OCI-LY3 (cell line): ENCODE results near the gene TENT4B.

Experiments
- H2AFZ ChIP-seq: fragments of 200-600, 300-600 bp; shearing (Covaris generic); 2 replicates; pipeline ENCODE4 v1.6.0; 2014; ENCODE audit warnings: antibody characterized with exemption, low read depth, low read length
- H3K27ac ChIP-seq: fragments of 200-600, 300-600 bp; sonication (generic); 2 replicates; pipeline ENCODE4 v1.5.1; 2014; ENCODE audit warnings: mild to moderate bottlenecking, low read length, moderate library complexity, mixed read lengths
- H3K27me3 ChIP-seq: fragments of 200-600, 300-600 bp; sonication (generic); 2 replicates; pipeline ENCODE4 v1.6.1; 2014; ENCODE audit warnings: low read depth, low read length, mixed read lengths
- H3K36me3 ChIP-seq: fragments of 200-600, 300-600 bp; sonication (generic); replicated peaks from 2 replicates; pipeline ENCODE3; 2014; ENCODE audit warnings: low read depth, low read length, mixed read lengths
- H3K4me1 ChIP-seq: fragments of 300-600, 200-600 bp; sonication (generic); 2 replicates; pipeline ENCODE4 v1.6.1; 2014; ENCODE audit warnings: low read length, mixed read lengths
- H3K4me2 ChIP-seq: fragments of 200-600, 300-600 bp; sonication (generic); 2 replicates; pipeline ENCODE4 v1.6.1; 2014; ENCODE audit warnings: low read length, mixed read lengths
- H3K4me3 ChIP-seq: fragments of 300-600, 200-600 bp; sonication (generic); 2 replicates; pipeline ENCODE4 v1.5.1; 2014; ENCODE audit warnings: antibody characterized with exemption, mild to moderate bottlenecking, low read length, moderate library complexity
- H3K79me2 ChIP-seq: fragments of 300-600, 200-600 bp; shearing (Covaris generic); 2 replicates; pipeline ENCODE4 v1.6.1; 2014; ENCODE audit warnings: mild to moderate bottlenecking, low read length, mixed read lengths
- H3K9ac ChIP-seq: fragments of 300-600, 200-600 bp; shearing (Covaris generic); 2 replicates; pipeline ENCODE4 v1.6.0; 2014; ENCODE audit warnings: mild to moderate bottlenecking, low read length, moderate library complexity
- H3K9me3 ChIP-seq: fragments of 200-600, 300-600 bp; shearing (Covaris generic); 2 replicates; pipeline ENCODE4 v1.6.1; 2014; ENCODE audit warnings: low read length, mixed read lengths; ENCODE audit not compliant: insufficient read depth
- H4K20me1 ChIP-seq: fragments of 200-600, 300-600 bp; sonication (generic); 2 replicates; pipeline ENCODE4 v1.6.1; 2016; ENCODE audit warnings: low read length, mixed read lengths; ENCODE audit not compliant: insufficient read depth
- CTCF ChIP-seq: fragments of 200-600, 300-600 bp; sonication (generic); IDR thresholded peaks from 2 replicates; pipeline ENCODE4 v1.5.1; 2014; ENCODE audit warnings: antibody characterized with exemption, low read length, low read depth
- EZH2phosphoT487 ChIP-seq: fragments of 200-600 bp; shearing (Covaris generic); IDR thresholded peaks from 2 replicates; pipeline ENCODE4 v1.6.1; 2018; ENCODE audit warnings: antibody characterized with exemption, mixed run types, low read depth

Gene TENT4B

GRCh38 chr16:50154420-50154950 is 1.4 kb downstream of the TENT4B start:
- peaks cover 23% of the 10 kb centered on the region for H3K4me1 ChIP-seq
- TF ChIP-seq CTCF = no peak
- no peak for TF ChIP-seq EZH2phosphoT487
- peak overlapping the region; percentile 100 for H3K4me3 ChIP-seq
- no peak overlapping the region for H3K27ac ChIP-seq
- peaks cover 61% of the 10 kb centered on the region for H3K79me2 ChIP-seq
- peak overlapping the region; percentile 95 for H3K4me2 ChIP-seq
- peaks cover 36% of the 10 kb centered on the region for H4K20me1 ChIP-seq
- peaks cover 5% of the 10 kb centered on the region for H3K36me3 ChIP-seq
- no peak overlapping the region for H2AFZ ChIP-seq
- no peaks in the 10 kb centered on the region for H3K9me3 ChIP-seq
- H3K9ac ChIP-seq = peak overlapping the region; percentile 89
- no peaks in the 10 kb centered on the region for H3K27me3 ChIP-seq

- no peak overlapping the region for H3K27ac ChIP-seq
- H3K9ac ChIP-seq = no peak overlapping the region
- peak overlapping the region; percentile 95 for H3K4me2 ChIP-seq
- peaks cover 10% of the 10 kb centered on the region for H3K36me3 ChIP-seq
- no peaks in the 10 kb centered on the region for H3K9me3 ChIP-seq
- H2AFZ ChIP-seq = no peak overlapping the region
- no peaks in the 10 kb centered on the region for H3K27me3 ChIP-seq
- TF ChIP-seq CTCF (no peak), EZH2phosphoT487 (no peak)
- H3K4me1 ChIP-seq = peaks cover 23% of the 10 kb centered on the region
- peaks cover 75% of the 10 kb centered on the region for H3K79me2 ChIP-seq
- peak overlapping the region; percentile 100 for H3K4me3 ChIP-seq
- H4K20me1 ChIP-seq = peaks cover 45% of the 10 kb centered on the region
Observed at GRCh38 chr16:50155925-50156324, 2.8 kb downstream of the TENT4B start.

- Histone ChIP-seq H4K20me1 (peaks cover 50% of the 10 kb centered on the region), H3K27ac (no peak overlapping the region), H3K9me3 (no peaks in the 10 kb centered on the region), H3K4me3 (no peak overlapping the region), H3K36me3 (peaks cover 10% of the 10 kb centered on the region), H3K9ac (no peak overlapping the region), H3K79me2 (peaks cover 80% of the 10 kb centered on the region), H3K27me3 (no peaks in the 10 kb centered on the region), H2AFZ (no peak overlapping the region), H3K4me2 (no peak overlapping the region), H3K4me1 (peaks cover 23% of the 10 kb centered on the region)
- TF ChIP-seq EZH2phosphoT487 (no peak), CTCF (no peak)
Observed at GRCh38 chr16:50156590-50156989, 3.5 kb downstream of the TENT4B start.

GRCh38 chr16:50160495-50161164 is 7.5 kb downstream of the TENT4B start:
- no peak overlapping the region for H3K4me2 ChIP-seq
- peaks cover 4% of the 10 kb centered on the region for H3K4me1 ChIP-seq
- no peak overlapping the region for H3K4me3 ChIP-seq
- no peaks in the 10 kb centered on the region for H3K9me3 ChIP-seq
- H3K27me3 ChIP-seq = no peaks in the 10 kb centered on the region
- H2AFZ ChIP-seq = no peak overlapping the region
- H3K9ac ChIP-seq = no peak overlapping the region
- H3K79me2 ChIP-seq = peaks cover 91% of the 10 kb centered on the region
- no peak overlapping the region for H3K27ac ChIP-seq
- peaks cover 42% of the 10 kb centered on the region for H4K20me1 ChIP-seq
- TF ChIP-seq EZH2phosphoT487 (no peak), CTCF (no peak)
- peaks cover 4% of the 10 kb centered on the region for H3K36me3 ChIP-seq
